Lung (tissue), 12 donors: Measurements from ENCODE around the gene METRNL. TPM values are rescaled to one million over a fixed set of nuclear protein-coding genes. Genes with fewer than 3 reads are reported as not detected.

Source experiments
- ATAC-seq: fragments of 200-7000 bp; cut with Tn5 transposase; one replicate; pipeline ENCODE4 v1.9.1; 2020; ENCODE audit warnings: moderate number of reproducible peaks; ENCODE audit not compliant: insufficient read depth, low FRiP score
- DNase-seq, 3 donors: peaks; one replicate each; pipeline ENCODE4 v3.0.0-alpha.2; 2013 to 2017
- H3K27ac ChIP-seq, 2 donors: one replicate each; pipeline ENCODE4 v1.5.1; 2013; ENCODE audit warnings: mild to moderate bottlenecking in 2 of 2, moderate library complexity in 2 of 2, control low read depth in 1 of 2, inconsistent platforms in 1 of 2, low read depth in 1 of 2, low read length in 1 of 2
- H3K27me3 ChIP-seq, 3 donors: one replicate each; pipeline ENCODE4 v1.5.1; 2013; ENCODE audit warnings: low read length in 2 of 3; ENCODE audit not compliant: control insufficient read depth in 3 of 3, insufficient read depth in 3 of 3
- H3K36me3 ChIP-seq, 4 donors: one replicate each; pipeline ENCODE4 v1.5.1; 2013; ENCODE audit warnings: low read length in 4 of 4, mild to moderate bottlenecking in 1 of 4, moderate library complexity in 1 of 4; ENCODE audit not compliant: control insufficient read depth in 4 of 4, insufficient read depth in 4 of 4
- H3K4me1 ChIP-seq, 5 donors: one replicate each; pipeline ENCODE4 v1.5.1; 2013; ENCODE audit warnings: low read length in 5 of 5, mild to moderate bottlenecking in 2 of 5, moderate library complexity in 1 of 5; ENCODE audit not compliant: control insufficient read depth in 5 of 5, insufficient read depth in 5 of 5
- H3K4me3 ChIP-seq: one replicate; pipeline ENCODE4 v1.5.1; 2013; ENCODE audit warnings: mild to moderate bottlenecking, control low read depth, moderate library complexity
- H3K9ac ChIP-seq, 2 donors: one replicate each; pipeline ENCODE4 v1.5.1; 2013; ENCODE audit warnings: low read length in 2 of 2, control low read depth in 1 of 2; ENCODE audit not compliant: insufficient read depth in 1 of 2
- H3K9me3 ChIP-seq, 4 donors: one replicate each; pipeline ENCODE4 v1.5.1; 2013; ENCODE audit warnings: low read length in 3 of 4, mild to moderate bottlenecking in 1 of 4, moderate library complexity in 1 of 4; ENCODE audit not compliant: control insufficient read depth in 4 of 4, insufficient read depth in 3 of 4
- WGBS, 2 donors: extraction: QIAGEN DNeasy Blood & Tissue Kit; methylation state at CpG; one replicate each; pipeline ENCODE4 v1.1.7; 2013; 5-methylcytosine and 5-hydroxymethylcytosine counted together
- polyA plus RNA-seq, 2 donors: library from polyadenylated mRNA; stranded (reverse); fragments of 200-250 nt; gene quantifications; one replicate each; pipeline ENCODE4 v1.2.1, GENCODE V29; 2013
- total RNA-seq, 2 donors: library from RNA; depleted of rRNA in 1 of 2; stranded (reverse); fragments of >200 nt in 1 of 2; gene quantifications; one replicate each; pipeline ENCODE4 v1.2.1, GENCODE V29; 2014 to 2021
- TF ChIP-seq, protein P1 (sequence below): IDR thresholded peaks from 2 replicates; pipeline ENCODE4 v1.5.1; 2012; ENCODE audit warnings: mild to moderate bottlenecking; ENCODE audit errors: control extremely low read depth, extremely low read depth
- donor health status: control.
- donor health status: control.
- donor health status: Bipolar disorder and iron deficiency.
- donor health status: healthy.
- donor health status: DM: yes; HTN: yes; CAD: no.

METRNL gene
- total and polyA plus RNA-seq, 4 donors, result 48.2 to 181 (median 65.0) TPM

- H3K9me3 ChIP-seq, result no peaks in the 10 kb centered on the region
- H3K27me3 ChIP-seq, result no peaks in the 10 kb centered on the region
- H3K9ac ChIP-seq, result no peak overlapping the region
- no peaks in the 10 kb centered on the region for H3K36me3 ChIP-seq
- 66 to 91% methylated on average over 10 of the region's 10 CpGs for WGBS, 2 donors
- TF ChIP-seq, protein P1, sequence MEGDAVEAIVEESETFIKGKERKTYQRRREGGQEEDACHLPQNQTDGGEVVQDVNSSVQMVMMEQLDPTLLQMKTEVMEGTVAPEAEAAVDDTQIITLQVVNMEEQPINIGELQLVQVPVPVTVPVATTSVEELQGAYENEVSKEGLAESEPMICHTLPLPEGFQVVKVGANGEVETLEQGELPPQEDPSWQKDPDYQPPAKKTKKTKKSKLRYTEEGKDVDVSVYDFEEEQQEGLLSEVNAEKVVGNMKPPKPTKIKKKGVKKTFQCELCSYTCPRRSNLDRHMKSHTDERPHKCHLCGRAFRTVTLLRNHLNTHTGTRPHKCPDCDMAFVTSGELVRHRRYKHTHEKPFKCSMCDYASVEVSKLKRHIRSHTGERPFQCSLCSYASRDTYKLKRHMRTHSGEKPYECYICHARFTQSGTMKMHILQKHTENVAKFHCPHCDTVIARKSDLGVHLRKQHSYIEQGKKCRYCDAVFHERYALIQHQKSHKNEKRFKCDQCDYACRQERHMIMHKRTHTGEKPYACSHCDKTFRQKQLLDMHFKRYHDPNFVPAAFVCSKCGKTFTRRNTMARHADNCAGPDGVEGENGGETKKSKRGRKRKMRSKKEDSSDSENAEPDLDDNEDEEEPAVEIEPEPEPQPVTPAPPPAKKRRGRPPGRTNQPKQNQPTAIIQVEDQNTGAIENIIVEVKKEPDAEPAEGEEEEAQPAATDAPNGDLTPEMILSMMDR, result no peak
- ATAC-seq (no peak), DNase-seq (no peak)
- H3K4me3 ChIP-seq, result no peak overlapping the region
- H3K4me1 ChIP-seq, result peaks cover 3 to 45% (median 21%) of the 10 kb centered on the region in 5 donors
- peak overlapping the region in 1 of 2 donors; percentile 37 for H3K27ac ChIP-seq
Measured at GRCh38 chr17:83103943-83104311, 24.5 kb downstream of the METRNL start.

DNA sequence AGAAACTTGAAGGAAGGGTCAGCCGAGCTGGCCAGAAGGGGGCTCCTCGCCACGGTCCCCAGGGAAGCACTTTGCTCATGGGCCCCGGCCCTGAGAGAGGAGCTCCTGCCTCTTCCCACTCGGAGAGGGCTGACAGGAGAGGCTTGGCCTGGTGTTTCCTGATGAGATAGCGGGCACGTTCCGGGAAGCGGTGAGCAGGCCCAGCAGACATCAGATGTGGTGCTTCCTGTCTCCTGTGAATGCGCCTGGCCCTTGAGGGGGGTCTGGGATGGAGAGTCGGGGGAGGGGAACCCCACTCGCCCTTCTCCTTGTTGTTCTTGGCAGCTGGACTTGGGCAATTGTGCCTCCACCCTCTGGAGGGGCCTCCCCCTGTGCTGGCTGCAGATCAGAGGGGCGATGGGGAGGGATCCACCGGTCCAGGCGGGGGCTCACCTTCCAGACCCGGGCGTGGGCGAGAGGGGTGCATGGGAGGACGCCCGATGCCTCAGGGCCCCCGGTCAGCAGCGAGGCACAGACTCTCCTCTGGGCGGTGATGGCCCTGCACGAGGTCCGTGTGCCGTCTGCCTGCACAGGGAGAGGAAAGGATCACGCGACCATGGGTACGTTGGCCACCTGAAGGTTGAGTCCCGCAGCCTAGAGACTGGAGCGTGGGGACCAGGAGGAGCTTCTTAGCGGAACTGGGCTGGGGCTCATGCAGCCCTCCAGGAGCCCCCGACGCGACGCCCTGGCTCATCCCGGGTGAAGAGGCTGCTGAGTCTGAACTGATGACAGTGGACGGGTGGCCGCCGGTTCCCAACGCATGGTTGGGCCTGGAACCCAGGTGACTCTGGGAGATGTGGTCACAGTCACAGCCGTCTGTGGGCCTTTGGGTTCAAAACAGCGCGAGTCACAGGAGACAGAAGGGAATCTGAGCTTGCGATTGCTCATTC, 25.4 kb downstream of the METRNL start:
- whole genome bisulfite sequencing, 2 donors, result 77 to 85% methylated on average over 45 of the region's 45 CpGs
- TF ChIP-seq, protein P1, result no peak
- Histone ChIP-seq H3K4me1 (peaks cover 3 to 45% (median 18%) of the 10 kb centered on the region in 5 donors), H3K9me3 (no peaks in the 10 kb centered on the region), H3K27ac (no peak overlapping the region), H3K4me3 (no peak overlapping the region), H3K9ac (no peak overlapping the region), H3K36me3 (no peaks in the 10 kb centered on the region), H3K27me3 (no peaks in the 10 kb centered on the region)
- ATAC-seq, result no peak
- no peak for DNase-seq

- peaks cover 3 to 47% (median 17%) of the 10 kb centered on the region in 5 donors for H3K4me1 ChIP-seq
- WGBS, 2 donors, result 68 to 87% methylated on average over 10 of the region's 10 CpGs
- H3K9ac ChIP-seq, result no peak overlapping the region
- H3K27me3 ChIP-seq, result no peaks in the 10 kb centered on the region
- H3K27ac ChIP-seq, result no peak overlapping the region
- H3K4me3 ChIP-seq, result no peak overlapping the region
- H3K36me3 ChIP-seq, result no peaks in the 10 kb centered on the region
- DNase-seq (no peak), ATAC-seq (no peak)
- TF ChIP-seq, protein P1, result no peak
- H3K9me3 ChIP-seq, result no peaks in the 10 kb centered on the region
Measured at GRCh38 chr17:83105512-83105911, 26.1 kb downstream of the METRNL start.
